HG02610 (cell line): ENCODE measurements around the gene EYS.
"Not testable (repeated sequence)": the region's sequence is repeated elsewhere in the genome, so short reads cannot be mapped to it uniquely, and the experiment has no call there.

ENCODE experiments used
- ATAC-seq: cut with Tn5 transposase; IDR thresholded peaks from one replicate; pipeline ENCODE4 v1.9.1; 2021; ENCODE audit warnings: mild to moderate bottlenecking, moderate library complexity; ENCODE audit not compliant: unreplicated experiment

The EYS gene

DNA sequence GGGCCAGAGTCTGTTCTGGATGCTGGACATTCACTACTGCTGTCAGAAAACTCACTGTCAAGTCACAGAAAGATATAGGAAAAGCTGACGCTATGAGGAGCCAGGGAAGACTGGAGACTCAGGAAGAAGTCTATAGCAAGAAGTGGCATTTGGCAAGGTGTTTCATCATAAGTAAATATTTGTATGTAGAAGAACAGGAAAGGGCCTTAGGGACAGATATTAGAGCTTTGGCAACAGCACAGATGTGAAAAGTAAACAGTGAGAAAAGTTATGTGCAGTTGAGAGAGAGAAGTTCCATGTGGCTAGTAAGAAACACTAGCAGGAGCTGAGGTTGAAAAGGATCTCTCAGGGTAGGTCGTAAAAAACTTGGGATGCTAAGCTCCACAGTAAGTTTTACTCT, 1202.5 kb downstream of the EYS start:
- ATAC-seq = no peak

DNA sequence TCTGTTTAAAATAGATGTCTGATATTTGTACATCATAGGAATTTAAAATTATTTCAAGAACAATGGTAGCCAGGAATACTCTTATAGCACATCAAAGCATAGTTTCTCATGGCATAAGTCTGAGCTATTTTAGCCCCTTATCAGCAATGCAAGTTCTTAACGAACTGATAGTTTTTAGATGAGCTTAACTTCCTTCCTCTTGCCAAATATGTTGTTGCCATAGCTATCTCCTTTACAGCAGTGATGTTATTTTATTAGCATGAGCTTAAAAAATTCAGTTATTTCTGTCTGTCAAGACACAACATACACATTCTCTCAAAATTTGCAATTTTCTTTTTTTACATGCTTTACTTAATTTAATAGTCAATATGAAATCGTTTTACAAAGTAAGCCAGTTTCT, 1204.2 kb downstream of the EYS start:
- no peak for ATAC-seq

DNA sequence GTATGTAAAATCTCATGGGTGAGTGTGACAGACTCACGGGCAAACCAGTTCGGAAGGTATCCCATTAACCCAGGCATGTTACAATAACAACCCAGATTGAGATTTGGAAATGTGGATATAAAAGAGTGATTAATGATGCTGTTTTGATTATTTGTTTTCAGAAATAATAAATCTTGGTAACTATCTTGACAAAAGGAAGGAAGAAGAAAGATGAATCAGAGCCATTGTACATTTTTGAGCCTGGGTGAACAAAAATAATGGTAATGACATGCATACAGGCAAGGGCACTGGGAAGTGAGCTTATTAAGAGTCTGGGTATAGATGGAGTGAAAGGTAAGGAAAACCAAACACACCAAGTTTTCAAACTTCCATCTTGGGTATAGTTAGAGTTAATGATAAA, 1209.4 kb downstream of the EYS start:
- ATAC-seq = no peak

DNA sequence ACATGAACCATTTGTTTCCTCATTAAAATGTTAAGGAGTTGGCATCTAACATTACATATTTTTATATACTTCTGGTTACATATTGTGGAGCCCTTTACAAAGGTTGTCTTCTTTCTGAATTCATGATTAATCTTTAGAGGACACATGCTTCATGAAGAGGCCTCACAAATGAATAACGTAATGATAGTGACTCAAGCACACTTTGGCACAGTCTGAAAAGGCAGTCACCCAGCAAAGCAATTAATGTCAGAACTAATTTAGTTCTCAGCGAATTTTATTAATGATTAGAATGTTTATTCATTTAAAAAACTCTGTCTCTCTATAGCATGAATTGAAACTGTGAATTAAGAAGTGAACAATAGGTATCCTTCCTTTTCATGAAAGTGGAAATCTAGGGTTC, 1217.3 kb downstream of the EYS start:
- no peak for ATAC-seq

DNA sequence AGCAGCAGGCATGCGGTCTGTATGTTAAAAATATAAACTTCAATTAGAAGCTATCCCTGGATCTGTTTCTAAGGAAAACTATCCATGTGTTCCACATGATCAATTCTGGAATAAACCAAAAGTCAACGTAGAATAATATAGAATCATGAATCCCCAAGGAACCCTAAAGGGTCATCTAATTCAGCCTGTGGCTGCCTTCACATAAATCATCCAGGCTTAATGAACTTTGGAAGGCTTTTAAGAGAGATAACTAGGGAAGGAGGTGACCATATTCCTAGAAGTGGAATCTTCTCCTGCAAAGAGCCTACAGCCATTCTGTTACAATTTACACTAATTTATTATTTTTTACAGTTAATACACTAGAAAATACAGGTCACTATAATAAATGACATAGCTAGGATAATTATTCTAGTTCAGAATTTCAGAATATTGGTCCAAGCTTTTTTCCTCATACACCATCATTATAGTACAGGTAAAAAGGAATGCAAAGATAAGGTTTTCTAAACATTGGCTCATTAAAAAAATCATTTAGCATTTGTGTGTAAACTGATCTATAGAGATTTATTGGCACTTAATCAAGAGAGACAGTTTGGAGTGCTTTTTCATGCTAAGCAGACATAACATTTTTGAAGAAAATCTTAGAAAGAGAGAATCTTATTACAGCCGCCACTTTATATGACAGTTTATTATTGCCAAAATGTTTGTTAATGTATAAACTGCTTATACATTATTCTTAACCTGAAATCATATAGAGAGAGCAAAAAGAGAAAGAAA, 1220.3 kb downstream of the EYS start:
- ATAC-seq = no peak

DNA sequence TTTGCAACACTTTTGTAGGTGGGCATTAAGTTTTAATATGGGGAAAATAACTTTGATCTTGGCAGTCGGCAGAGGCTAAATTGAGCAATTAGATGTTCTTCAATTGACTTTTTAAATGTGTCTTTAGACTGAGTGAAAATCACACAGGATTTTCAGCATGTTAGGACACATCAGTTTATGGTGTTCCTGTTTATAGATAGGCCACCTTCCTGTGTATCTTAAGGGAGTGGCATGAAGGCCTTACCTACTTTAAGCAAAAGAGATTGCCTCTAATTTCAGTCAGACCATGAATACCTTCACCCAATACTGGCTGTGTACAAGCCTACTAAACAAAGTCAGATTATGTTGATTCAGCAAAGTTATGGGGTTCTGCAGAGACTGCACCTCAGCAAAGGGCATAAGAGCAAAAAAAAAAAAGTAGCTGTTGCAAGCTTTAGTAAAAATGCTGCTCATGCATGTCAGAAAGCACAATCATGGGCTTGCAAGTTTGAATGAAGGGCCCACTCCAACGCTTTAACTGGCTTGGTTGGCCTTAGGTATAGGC, 1223.0 kb downstream of the EYS start:
- ATAC-seq = no peak

DNA sequence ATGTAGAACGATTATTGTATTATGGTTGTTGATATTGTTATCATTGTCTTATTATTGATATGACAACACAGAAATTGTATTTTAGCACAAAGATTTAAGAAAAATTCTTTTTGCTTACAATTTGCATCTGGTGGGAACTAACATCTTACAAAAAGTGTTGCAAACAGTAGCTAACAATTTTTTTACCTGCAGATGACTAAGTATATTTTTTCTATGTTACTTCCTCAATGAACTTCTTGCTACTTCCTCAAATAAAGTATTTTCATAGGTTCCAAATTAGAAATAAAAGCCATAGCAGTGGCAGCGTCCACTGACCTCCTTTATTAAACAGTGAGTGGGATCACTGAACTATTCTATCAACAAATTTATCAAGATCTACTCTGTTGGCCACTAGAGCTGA, 1224.4 kb downstream of the EYS start:
- no peak for ATAC-seq

DNA sequence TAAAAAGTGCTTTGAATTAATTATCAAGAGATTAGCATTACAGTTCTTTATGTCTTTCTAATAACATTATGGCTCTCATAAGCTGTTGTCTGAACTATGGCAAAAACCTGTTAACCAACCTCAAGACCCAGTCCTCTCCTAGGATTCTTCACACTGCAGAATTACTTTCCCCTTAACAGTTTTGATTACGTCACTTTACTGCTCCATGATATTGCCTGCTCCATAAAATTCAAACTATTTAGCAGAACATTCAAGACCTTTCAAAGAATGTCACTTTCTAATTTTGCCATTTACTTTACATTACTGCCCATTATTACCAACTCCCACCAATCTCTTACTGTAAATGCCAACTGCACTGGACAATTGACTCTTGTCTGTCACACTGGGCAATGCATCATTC, 1227.9 kb downstream of the EYS start:
- ATAC-seq = no peak

DNA sequence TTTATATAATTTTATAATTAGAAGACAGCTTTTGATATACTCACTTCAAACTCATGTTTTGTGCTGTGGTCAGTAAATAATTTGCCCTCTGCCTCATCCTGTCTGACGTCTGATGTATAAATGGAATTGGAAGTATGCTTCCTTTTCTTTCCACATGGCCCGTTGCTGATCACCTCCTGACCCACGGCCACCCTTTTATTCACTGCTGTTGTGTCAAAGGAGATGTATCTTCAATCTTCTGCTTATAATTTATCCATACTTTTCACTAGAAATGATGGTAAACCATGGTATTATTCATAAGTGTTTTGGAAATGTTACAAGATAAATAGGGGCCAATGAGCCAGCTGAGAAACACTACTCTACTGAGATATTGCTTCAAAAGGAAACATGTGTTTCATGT, 1229.6 kb downstream of the EYS start:
- no peak for ATAC-seq

DNA sequence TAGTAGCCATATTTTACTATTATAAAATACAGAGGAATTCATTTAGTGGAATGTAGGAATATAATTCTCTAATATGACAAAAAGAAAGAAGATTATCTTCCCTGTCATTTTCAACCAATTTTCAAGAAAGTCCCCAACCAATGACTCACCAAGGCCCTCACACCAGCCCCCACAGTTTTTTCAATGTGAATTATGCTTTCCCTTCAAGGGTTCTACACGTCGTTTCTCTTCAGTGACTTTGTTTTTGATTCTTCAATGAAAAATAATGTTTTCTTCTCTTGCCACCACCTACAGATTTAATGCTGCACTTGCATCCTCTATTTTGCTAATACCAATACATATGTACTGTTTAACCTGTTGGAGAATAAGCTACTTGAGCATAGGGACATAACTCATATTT, 1230.1 kb downstream of the EYS start:
- ATAC-seq = no peak

DNA sequence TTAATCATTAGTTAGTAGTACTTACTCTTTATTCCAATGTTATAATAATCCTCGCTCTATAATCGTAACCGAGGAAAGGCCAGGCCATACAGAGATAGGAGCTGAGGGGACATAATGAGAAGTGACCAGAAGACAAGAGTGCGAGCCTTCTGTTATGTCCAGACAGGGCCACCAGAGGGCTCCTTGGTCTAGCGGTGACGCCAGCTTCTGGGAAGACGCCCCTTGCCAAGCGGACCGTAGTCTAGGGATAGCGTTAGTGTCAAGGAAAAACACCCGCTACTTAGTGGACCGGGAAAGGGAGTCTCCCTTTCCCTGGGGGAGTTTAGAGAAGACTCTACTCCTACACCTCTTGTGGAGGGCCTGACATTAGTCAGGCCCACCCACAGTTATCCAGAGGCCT, 1237.6 kb downstream of the EYS start:
- ATAC-seq = not testable (repeated sequence)

DNA sequence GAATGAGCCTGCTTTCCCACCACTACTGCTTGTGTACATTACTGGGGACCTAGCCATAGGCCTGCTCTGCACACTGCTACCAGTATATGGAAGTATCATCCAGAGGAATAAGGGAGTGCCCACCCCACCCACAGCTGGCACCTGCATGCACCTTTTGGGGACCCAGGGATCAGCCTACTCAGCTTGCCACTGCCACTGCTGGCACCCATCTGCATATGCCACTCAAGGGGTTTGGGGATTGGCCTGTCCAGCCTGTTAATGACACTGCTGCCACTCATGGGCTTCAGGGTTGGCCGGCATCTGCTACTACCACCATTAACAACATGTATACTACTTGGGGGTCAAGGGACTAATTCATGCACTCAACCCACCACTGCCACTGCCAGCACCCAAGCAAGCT, 1239.4 kb downstream of the EYS start:
- ATAC-seq = no peak

DNA sequence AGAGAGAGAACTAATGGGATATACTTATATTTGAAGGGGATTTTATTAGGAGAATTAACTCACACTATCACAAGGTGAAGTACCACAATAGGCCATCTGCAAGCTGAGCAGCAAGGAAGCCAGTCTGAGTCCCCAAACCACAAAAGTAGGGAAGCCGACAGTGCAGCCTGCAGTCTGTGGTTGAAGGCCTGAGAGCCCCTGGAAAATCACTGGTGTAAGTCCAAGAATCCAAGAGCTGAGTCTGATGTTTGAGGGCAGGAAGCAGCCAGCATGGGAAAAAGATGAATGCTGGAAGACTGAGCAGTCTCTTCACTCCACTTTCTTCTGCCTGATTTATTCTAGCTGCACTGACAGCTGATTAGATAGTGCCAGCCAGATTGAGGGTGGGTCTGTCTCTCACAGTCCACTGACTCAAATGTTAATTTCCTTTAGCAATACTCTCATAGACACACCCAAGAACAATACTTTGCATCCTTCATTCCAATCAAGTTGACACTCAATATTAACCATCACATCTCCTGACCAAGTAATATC, 1247.5 kb downstream of the EYS start:
- no peak for ATAC-seq

DNA sequence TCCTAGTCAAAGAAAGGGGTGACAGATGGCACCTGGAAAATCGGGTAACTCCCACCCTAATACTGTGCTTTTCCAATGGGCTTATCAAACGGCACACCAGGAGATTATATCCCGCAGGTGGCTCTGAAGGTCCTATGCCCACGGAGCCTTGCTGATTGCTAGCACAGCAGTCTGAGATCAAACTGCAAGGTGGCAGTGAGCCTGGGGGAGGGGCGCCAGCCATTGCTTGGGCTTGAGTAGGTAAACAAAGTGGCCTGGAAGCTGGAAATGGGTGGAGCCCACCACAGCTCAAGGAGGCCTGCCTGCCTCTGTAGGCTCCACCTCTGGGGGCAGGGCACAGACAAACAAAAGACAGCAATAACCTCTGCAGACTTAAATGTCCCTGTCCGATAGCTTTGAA, 1258.9 kb downstream of the EYS start:
- not testable (repeated sequence) for ATAC-seq

DNA sequence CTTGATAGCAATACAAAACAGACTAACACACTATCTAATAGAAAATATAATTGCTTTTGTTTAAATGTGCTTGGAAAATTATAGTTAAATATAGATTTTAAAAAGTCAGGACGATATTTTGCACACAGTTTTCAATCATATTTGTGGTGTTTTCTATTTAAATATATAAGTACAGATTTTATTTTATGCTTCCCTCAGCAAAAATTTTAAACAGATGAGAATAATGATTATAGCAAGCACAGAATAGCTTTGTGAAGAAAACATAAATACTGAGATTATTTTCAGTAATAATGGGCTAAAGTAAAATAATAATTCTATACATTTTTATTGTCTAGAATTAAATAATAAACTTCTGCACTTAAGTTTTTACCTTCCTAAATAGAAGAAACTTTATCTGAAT, 1262.0 kb downstream of the EYS start:
- no peak for ATAC-seq

DNA sequence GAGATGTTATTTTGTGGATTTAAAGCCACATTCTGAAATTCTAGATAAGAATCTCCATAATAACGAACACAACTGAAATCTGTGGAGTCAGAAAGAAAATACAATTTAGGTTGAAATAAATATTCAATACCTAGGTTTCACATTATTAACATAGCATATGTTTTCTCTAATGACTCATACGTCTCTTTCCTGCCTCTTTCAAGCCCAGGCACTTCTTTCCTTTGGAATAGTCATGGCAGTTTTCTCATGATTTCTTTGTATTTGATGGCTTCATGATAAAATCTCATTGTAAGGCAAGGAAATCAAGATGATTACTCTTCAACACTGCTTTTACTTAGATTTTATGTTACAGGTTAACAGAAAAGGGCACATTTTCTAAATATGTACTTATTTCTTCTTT, 1267.8 kb downstream of the EYS start:
- no peak for ATAC-seq

DNA sequence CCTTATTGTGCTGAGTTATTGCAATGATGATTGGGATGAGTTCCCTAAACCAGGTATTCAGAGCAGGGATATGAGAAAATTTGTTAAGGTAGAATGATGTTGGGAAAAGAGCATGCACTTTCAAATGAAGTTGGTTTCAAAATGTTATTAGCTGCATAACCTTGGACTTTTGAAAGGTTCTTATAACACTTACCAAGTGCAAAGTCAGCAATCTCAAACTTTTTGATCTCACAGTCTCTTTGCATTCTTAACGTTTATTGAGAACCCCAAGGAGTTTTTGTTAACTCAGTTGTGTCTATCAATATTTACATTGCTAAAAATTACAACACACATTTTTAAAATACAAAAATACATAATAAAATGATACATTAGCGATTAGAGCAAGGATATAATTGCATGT, 1269.0 kb downstream of the EYS start:
- no peak for ATAC-seq

DNA sequence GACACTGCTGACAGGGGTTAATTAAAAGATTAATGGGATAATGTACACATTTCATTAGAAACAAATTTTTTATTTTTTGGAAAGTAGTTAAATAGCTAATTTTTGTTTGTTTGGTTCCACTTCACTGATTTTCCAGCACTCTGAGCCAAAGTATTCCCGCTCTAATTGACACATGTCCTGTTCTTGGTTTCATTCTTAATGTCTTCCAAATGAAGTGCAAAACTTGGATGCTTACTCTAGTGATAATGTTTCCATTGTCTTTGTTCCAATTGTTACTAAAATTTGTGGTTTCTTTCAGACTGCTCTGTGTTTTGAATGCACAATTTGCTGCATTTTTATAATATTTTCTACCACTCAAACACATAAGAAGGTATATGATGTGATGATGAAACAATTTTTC, 1277.1 kb downstream of the EYS start:
- no peak for ATAC-seq

DNA sequence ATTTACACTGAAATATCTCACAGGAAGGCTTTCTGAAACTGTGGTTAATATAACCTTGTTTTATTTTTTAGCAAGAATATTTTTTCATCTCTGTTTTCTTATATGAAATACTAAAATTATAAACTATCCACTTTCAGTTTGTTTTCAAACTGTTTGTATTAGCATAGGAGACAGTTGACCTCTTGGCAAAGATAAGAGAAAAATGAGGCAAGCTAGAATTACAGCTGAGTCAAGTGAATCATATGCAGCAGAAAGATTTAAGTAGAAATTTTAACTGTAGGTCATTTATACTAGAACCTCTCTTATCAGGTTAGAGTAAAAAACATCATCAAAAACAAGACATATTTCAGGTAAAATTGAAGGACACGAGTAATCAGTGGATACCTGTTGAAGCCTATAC, 1278.8 kb downstream of the EYS start:
- no peak for ATAC-seq

DNA sequence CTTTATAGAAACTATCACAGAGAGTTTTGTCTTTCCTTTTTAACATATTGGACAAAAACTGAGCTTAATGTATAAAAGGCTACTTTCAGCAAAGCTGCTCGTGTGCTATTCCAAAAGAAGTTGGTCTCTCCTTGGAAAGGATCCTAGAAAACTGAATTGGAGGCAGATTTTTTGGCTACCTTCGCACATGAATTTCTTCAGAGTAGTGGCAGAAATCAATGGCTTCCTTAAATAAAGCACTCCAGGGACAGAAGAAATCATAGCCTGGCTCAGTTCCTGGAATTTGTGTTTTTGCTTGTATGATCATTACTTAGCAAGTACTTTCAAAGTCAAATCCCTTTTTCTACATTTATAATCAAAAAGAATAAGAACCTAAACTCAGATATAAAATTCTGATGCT, 1291.1 kb downstream of the EYS start:
- ATAC-seq = no peak

DNA sequence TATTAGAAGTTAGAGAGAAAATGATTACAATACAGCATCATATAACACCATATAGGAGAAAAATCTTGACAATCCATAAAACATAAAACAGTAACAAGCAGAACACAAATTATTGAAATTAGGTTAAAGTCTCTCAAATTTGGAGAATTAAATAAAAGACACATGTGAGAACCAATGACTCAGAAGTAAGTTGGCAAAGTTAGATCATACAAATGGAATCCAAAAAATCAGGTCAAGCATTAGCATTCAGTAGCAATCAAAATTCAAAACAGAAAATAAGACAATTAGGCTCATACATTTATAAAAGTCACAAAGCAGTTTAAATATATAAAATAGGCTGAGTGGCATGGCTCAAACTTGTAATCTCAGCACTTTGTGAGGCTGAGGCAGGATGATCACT, 1295.8 kb downstream of the EYS start:
- ATAC-seq = no peak

DNA sequence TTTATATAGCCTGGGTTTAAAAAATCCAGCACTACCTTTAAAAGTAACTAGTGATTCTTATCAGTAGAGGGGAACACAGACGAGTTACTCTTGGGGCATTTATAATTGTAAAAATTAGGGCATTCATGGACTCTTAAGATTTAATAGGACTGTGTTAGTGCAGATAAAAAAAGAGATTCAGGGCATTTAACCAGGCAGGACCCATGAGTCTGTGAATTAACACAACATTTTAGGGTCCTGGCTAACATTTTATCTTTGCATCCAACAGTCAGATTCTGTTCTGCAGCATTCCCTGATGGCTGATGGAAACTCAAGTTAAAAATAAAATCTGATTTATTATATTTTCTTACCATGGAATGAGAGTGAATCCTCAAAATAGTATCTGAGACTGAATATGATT, 1297.1 kb downstream of the EYS start:
- no peak for ATAC-seq

DNA sequence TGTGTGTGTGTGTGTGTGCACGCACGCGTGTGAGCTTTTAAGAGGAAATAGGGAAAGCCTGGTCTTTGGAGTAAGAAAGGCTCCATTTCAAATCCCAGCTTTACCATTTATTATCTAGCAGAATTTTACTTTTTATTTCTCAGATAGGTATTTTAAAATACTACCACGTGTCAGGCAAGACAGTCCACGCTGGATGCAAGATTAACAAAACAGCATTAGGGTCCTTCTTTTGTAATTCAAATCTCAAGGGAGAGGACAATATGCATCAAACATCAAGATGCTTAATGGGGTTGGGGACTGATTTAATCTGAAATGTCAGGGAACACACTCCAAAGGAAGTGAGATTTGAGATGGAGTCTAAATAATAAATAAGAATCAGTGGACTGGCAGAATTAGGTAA, 1302.6 kb downstream of the EYS start:
- no peak for ATAC-seq
